OCI-LY7 (cell line): ENCODE measurements around the gene SREK1. TPM values are rescaled to one million over a fixed set of nuclear protein-coding genes. Genes with fewer than 3 reads are reported as not detected.

Source experiments
- BruUV-seq: library from RNA; stranded (reverse); fragments of 400-500 nt; replicated peaks from 2 replicates; lab custom pipeline; 2021; lab: Mats Ljungman, UMichigan
- CTCF ChIA-PET: fragments of 300-600 bp; sonication (Branson Sonifier 250); formaldehyde crosslinking; loops from one replicate; lab custom pipeline; 2022; ENCODE audit warnings: antibody characterized with exemption; ENCODE audit not compliant: unreplicated experiment; lab: Charles Lee
- POLR2A ChIA-PET: fragments of 300-600 bp; sonication (Branson Sonifier 250); formaldehyde crosslinking; loops from one replicate; lab custom pipeline; 2022; ENCODE audit warnings: antibody characterized with exemption; lab: Charles Lee
- DNase-seq: peaks from one replicate; pipeline ENCODE4 v3.0.0-alpha.2; 2015; ENCODE audit warnings: low spot score
- H2AFZ ChIP-seq: fragments of 200-600 bp; sonication (generic), shearing (Covaris generic); 2 replicates; pipeline ENCODE4 v1.6.1; 2014; ENCODE audit warnings: mild to moderate bottlenecking, antibody characterized with exemption, low read length, moderate library complexity
- H3K27ac ChIP-seq: fragments of 200-600 bp; sonication (generic); 2 replicates; pipeline ENCODE4 v1.5.1; 2014; ENCODE audit warnings: mixed run types, low read depth, mild to moderate bottlenecking, moderate library complexity, low read length, inconsistent platforms; ENCODE audit not compliant: poor library complexity, severe bottlenecking
- H3K36me3 ChIP-seq: fragments of 200-600 bp; sonication (generic); 2 replicates; pipeline ENCODE4 v1.6.1; 2014; ENCODE audit warnings: mild to moderate bottlenecking, antibody characterized with exemption, low read length, moderate library complexity, mixed read lengths; ENCODE audit not compliant: insufficient read depth
- H3K4me1 ChIP-seq: fragments of 200-600 bp; sonication (generic); 2 replicates; pipeline ENCODE4 v1.5.1; 2014; ENCODE audit warnings: mild to moderate bottlenecking, low read length; ENCODE audit not compliant: insufficient read depth, poor library complexity, severe bottlenecking
- H3K4me2 ChIP-seq: fragments of 200-600 bp; sonication (generic); 2 replicates; pipeline ENCODE4 v1.6.1; 2014; ENCODE audit warnings: mild to moderate bottlenecking, low read length
- H3K4me3 ChIP-seq: fragments of 200-600 bp; sonication (generic); 2 replicates; pipeline ENCODE4 v1.5.1; 2014; ENCODE audit warnings: mild to moderate bottlenecking, low read depth, low read length; ENCODE audit not compliant: poor library complexity, severe bottlenecking
- H3K79me2 ChIP-seq: fragments of 200-600 bp; sonication (generic); 2 replicates; pipeline ENCODE4 v1.6.1; 2016; ENCODE audit warnings: low read depth, mild to moderate bottlenecking, low read length, moderate library complexity, mixed read lengths; ENCODE audit not compliant: insufficient read depth
- H3K9me2 ChIP-seq: fragments of 200-600 bp; sonication (generic); 2 replicates; pipeline ENCODE4 v1.6.1; 2016; ENCODE audit warnings: mild to moderate bottlenecking, low read length, mixed read lengths; ENCODE audit not compliant: insufficient read depth
- H3K9me3 ChIP-seq: fragments of 200-600 bp; sonication (generic); 2 replicates; pipeline ENCODE4 v1.6.1; 2014; ENCODE audit warnings: mild to moderate bottlenecking, mixed run types, low read length, mixed read lengths
- H4K20me1 ChIP-seq: fragments of 200-600 bp; sonication (generic); 2 replicates; pipeline ENCODE4 v1.6.1; 2014; ENCODE audit warnings: mild to moderate bottlenecking, antibody characterized with exemption, low read length, moderate library complexity, mixed read lengths; ENCODE audit not compliant: insufficient read depth
- CTCF ChIP-seq: fragments of 200-600 bp; sonication (generic); conservative IDR thresholded peaks from 2 replicates; pipeline ENCODE4 v1.5.1; 2014; ENCODE audit warnings: mild to moderate bottlenecking, antibody characterized with exemption, low read length, moderate library complexity, mixed read lengths
- EZH2phosphoT487 ChIP-seq: fragments of 200-600 bp; sonication (generic); IDR thresholded peaks from 2 replicates; pipeline ENCODE4 v1.6.1; 2018; ENCODE audit warnings: low read depth, borderline replicate concordance, mild to moderate bottlenecking, mixed run types, antibody characterized with exemption, low read length, moderate library complexity, mixed read lengths
- intact Hi-C: fragments of 100-400 bp; cut with micrococcal nuclease; formaldehyde crosslinking; loops from one replicate; pipeline ENCODE4 v1.10.0; 2022; ENCODE audit not compliant: unreplicated experiment
- total RNA-seq, 2 experiments: library from RNA; depleted of rRNA in 1 of 2; stranded (reverse); fragments of >200 nt in 1 of 2; shearing (Covaris generic) in 1 of 2; gene quantifications; 2 replicates each; pipeline ENCODE4 v1.2.3, GENCODE V29; 2014 to 2022

SREK1 gene
- total RNA-seq, 2 experiments from 2014 or later: 95.1 to 101 TPM

GRCh38 chr5:66113160-66113559 lies 30.9 kb upstream of the SREK1 start:
- Histone ChIP-seq H3K4me2 (no peak overlapping the region), H4K20me1 (no peaks in the 10 kb centered on the region)
- intact Hi-C loops: no loop called here

GRCh38 chr5:66118304-66118703 lies 25.8 kb upstream of the SREK1 start:
- Histone ChIP-seq H3K9me2 (no peaks in the 10 kb centered on the region), H3K79me2 (no peaks in the 10 kb centered on the region), H4K20me1 (no peaks in the 10 kb centered on the region), H3K9me3 (no peaks in the 10 kb centered on the region), H3K36me3 (no peaks in the 10 kb centered on the region), H3K4me1 (no peaks in the 10 kb centered on the region), H3K27ac (no peak overlapping the region), H3K4me3 (no peak overlapping the region), H3K4me2 (no peak overlapping the region), H2AFZ (no peak overlapping the region)
- no TSS peak for BruUV-seq
- TF ChIP-seq EZH2phosphoT487 (no peak), CTCF (no peak)
- DNase-seq: no peak
- intact Hi-C loops: no loop called here
- CTCF ChIA-PET: no interaction called here
- POLR2A ChIA-PET: no interaction called here

More at GRCh38 chr5:66113160-66113559, 30.9 kb upstream of the SREK1 start:
- no peak overlapping the region for H2AFZ ChIP-seq
- TF ChIP-seq CTCF (no peak), EZH2phosphoT487 (no peak)
- no peaks in the 10 kb centered on the region for H3K9me3 ChIP-seq
- no peak overlapping the region for H3K27ac ChIP-seq
- ChIA-PET POLR2A (interaction anchor here (0.7 to 1.1 kb wide), 2 partner anchors 24 to 216 kb away, joined by 3 read pairs; no protein-coding TSS in a partner anchor), CTCF (no interaction called here)
- no peaks in the 10 kb centered on the region for H3K79me2 ChIP-seq
- BruUV-seq: no TSS peak
- no peak for DNase-seq
- no peaks in the 10 kb centered on the region for H3K4me1 ChIP-seq
- H3K4me3 ChIP-seq: no peak overlapping the region
- H3K9me2 ChIP-seq: no peaks in the 10 kb centered on the region
- no peaks in the 10 kb centered on the region for H3K36me3 ChIP-seq

- H3K4me3 ChIP-seq: no peak overlapping the region
- ChIA-PET POLR2A (no interaction called here), CTCF (no interaction called here)
- no peaks in the 10 kb centered on the region for H3K9me3 ChIP-seq
- no peaks in the 10 kb centered on the region for H3K9me2 ChIP-seq
- H2AFZ ChIP-seq: no peak overlapping the region
- TF ChIP-seq CTCF: no peak
- TF ChIP-seq EZH2phosphoT487: no peak
- H3K79me2 ChIP-seq: no peaks in the 10 kb centered on the region
- H4K20me1 ChIP-seq: no peaks in the 10 kb centered on the region
- no peak overlapping the region for H3K27ac ChIP-seq
- H3K4me1 ChIP-seq: no peaks in the 10 kb centered on the region
- no peak overlapping the region for H3K4me2 ChIP-seq
- BruUV-seq: no TSS peak
- no peaks in the 10 kb centered on the region for H3K36me3 ChIP-seq
- DNase-seq: no peak
- intact Hi-C loops: no loop called here
Measured at GRCh38 chr5:66122379-66123034, 21.6 kb upstream of the SREK1 start.
